PFSK-1 (cell line): ENCODE data around the gene FIP1L1.

Experiments
- FOXP2 ChIP-seq: optimal IDR thresholded peaks from 2 replicates; pipeline ENCODE3; 2011; ENCODE audit warnings: borderline replicate concordance, control low read depth, inconsistent platforms; ENCODE audit not compliant: insufficient read depth; ENCODE audit errors: extremely low read length, extremely low read depth
- POLR2AphosphoS5 ChIP-seq: IDR thresholded peaks from 2 replicates; pipeline ENCODE4 v1.6.1; 2012; ENCODE audit warnings: low read depth, mild to moderate bottlenecking, control low read depth, low read length, moderate library complexity
- REST ChIP-seq, 2 experiments: IDR thresholded peaks; 2 replicates each; pipeline versions ENCODE4 v1.6.1 to v1.8.0; 2011 to 2012; ENCODE audit warnings: low read depth in 2 of 2, low read length in 2 of 2, control low read depth in 1 of 2, inconsistent platforms in 1 of 2, mild to moderate bottlenecking in 1 of 2, moderate library complexity in 1 of 2; ENCODE audit not compliant: insufficient read depth in 1 of 2
- SIN3A ChIP-seq: IDR thresholded peaks from 2 replicates; pipeline ENCODE4 v1.6.1; 2012; ENCODE audit warnings: mild to moderate bottlenecking, low read length, moderate library complexity, borderline replicate concordance; ENCODE audit not compliant: insufficient read depth
- TAF1 ChIP-seq: IDR thresholded peaks from 2 replicates; pipeline ENCODE4 v1.6.1; 2012; ENCODE audit warnings: low read length, control low read depth, borderline replicate concordance; ENCODE audit not compliant: insufficient read depth

FIP1L1 gene

GRCh38 chr4:53374777-53375258 lies 2.6 kb upstream of the FIP1L1 start:
- TF ChIP-seq SIN3A (no peak), FOXP2 (no peak), TAF1 (no peak), REST (IDR thresholded peaks at IDR 0.05; ENCODE audit: insufficient read depth in 1 of 2, low read depth in 2 of 2, low read length in 2 of 2) (no peak), POLR2AphosphoS5 (no peak)

GRCh38 chr4:53376900-53377299 lies 541 bp upstream of the FIP1L1 start:
- TF ChIP-seq POLR2AphosphoS5 (no peak), TAF1 (no peak), REST (IDR thresholded peaks at IDR 0.05; ENCODE audit: insufficient read depth in 1 of 2, low read depth in 2 of 2, low read length in 2 of 2) (no peak), SIN3A (no peak), FOXP2 (no peak)

- TF ChIP-seq FOXP2 = no peak
- TF ChIP-seq TAF1 = no peak
- no peak for TF ChIP-seq REST (IDR thresholded peaks at IDR 0.05; ENCODE audit: insufficient read depth in 1 of 2, low read depth in 2 of 2, low read length in 2 of 2)
- no peak for TF ChIP-seq POLR2AphosphoS5
- no peak for TF ChIP-seq SIN3A
These were observed 686 bp downstream of the FIP1L1 start for GRCh38 chr4:53378171-53378482.

GRCh38 chr4:53380221-53380620 lies 2.8 kb downstream of the FIP1L1 start:
- TF ChIP-seq FOXP2 = no peak
- no peak for TF ChIP-seq REST (IDR thresholded peaks at IDR 0.05; ENCODE audit: insufficient read depth in 1 of 2, low read depth in 2 of 2, low read length in 2 of 2)
- no peak for TF ChIP-seq POLR2AphosphoS5
- TF ChIP-seq SIN3A = no peak
- TF ChIP-seq TAF1 = no peak

- no peak for TF ChIP-seq SIN3A
- TF ChIP-seq REST (IDR thresholded peaks at IDR 0.05; ENCODE audit: insufficient read depth in 1 of 2, low read depth in 2 of 2, low read length in 2 of 2) = no peak
- TF ChIP-seq FOXP2 = no peak
- TF ChIP-seq POLR2AphosphoS5 = no peak
- no peak for TF ChIP-seq TAF1
These were observed 41.8 kb downstream of the FIP1L1 start for GRCh38 chr4:53419208-53419607.
